Psoas muscle (tissue), 8 donors: Measurements from ENCODE around the gene DMKN. TPM values are rescaled to one million over a fixed set of nuclear protein-coding genes. Genes with fewer than 3 reads are reported as not detected.

Experiments used
- ATAC-seq, 4 donors: fragments of 200-7000 bp; cut with Tn5 transposase; one replicate each; pipeline ENCODE4 v1.9.1; 2020; ENCODE audit warnings: moderate library complexity in 3 of 4, mild to moderate bottlenecking in 2 of 4
- DNase-seq, 2 donors: peaks; one replicate each; pipeline ENCODE4 v3.0.0-alpha.2; 2020
- H3K27ac ChIP-seq: fragments of 200-600 bp; one replicate; pipeline ENCODE4 v1.8.0; 2022
- H3K27me3 ChIP-seq, 3 donors: fragments of 200-600 bp in 1 of 3; one replicate each; pipeline versions ENCODE4 v1.6.1 to v1.8.0; 2013 to 2022; ENCODE audit warnings: low read length in 2 of 3, mild to moderate bottlenecking in 2 of 3, moderate library complexity in 1 of 3; ENCODE audit not compliant: insufficient read depth in 3 of 3
- H3K36me3 ChIP-seq, 2 donors: fragments of 200-600 bp in 1 of 2; one replicate each; pipeline versions ENCODE4 v1.6.1 to v1.8.0; 2013 to 2022; ENCODE audit warnings: low read depth in 1 of 2, mild to moderate bottlenecking in 1 of 2, moderate library complexity in 1 of 2; ENCODE audit not compliant: insufficient read depth in 1 of 2
- H3K4me1 ChIP-seq: fragments of 200-600 bp; one replicate; pipeline ENCODE4 v1.8.0; 2022
- H3K4me3 ChIP-seq: fragments of 200-600 bp; one replicate; pipeline ENCODE4 v1.8.0; 2022; ENCODE audit warnings: mild to moderate bottlenecking
- H3K9me3 ChIP-seq: fragments of 200-600 bp; one replicate; pipeline ENCODE4 v1.8.0; 2022
- WGBS, 3 donors: extraction: QIAGEN DNeasy Blood & Tissue Kit; methylation state at CpG; one replicate each; pipeline versions ENCODE4 v1.1.6 to v1.1.7; 2013; 5-methylcytosine and 5-hydroxymethylcytosine counted together
- intact Hi-C, 2 donors: fragments of 100-400 bp; cut with DNase I; formaldehyde crosslinking; loops; one replicate each; pipeline versions ENCODE4 v1.11.0 to v1.14.2; 2022
- polyA plus RNA-seq, 3 donors: library from polyadenylated mRNA; stranded (reverse); fragments of 200-250 nt; gene quantifications; one replicate each; pipeline ENCODE4 v1.2.3, GENCODE V29; 2013
- total RNA-seq, 4 donors: library from RNA; stranded (reverse); fragmentation: NEBNext Ultra II Directional in 2 of 4; extraction: Animal tissue kit (Norgen Biotek cat#: 25700) in 2 of 4; gene quantifications; one replicate each; pipeline versions ENCODE4 v1.2.1 to v1.2.4, GENCODE V29; 2021 to 2023
- TF ChIP-seq, protein P1 (sequence below): fragments of 200-600 bp; IDR thresholded peaks from one replicate; pipeline ENCODE4 v1.8.0; 2022; ENCODE audit warnings: antibody characterized with exemption
- donor health status: healthy with polysubstance abuse.
- donor health status: DM: no; HTN: no; CAD: no; lungs with moderate emphysema.
- donor health status: Bipolar disorder and iron deficiency.
- donor health status: healthy.
- donor health status: DM: yes; HTN: yes; CAD: no.
- donor health status: DM: no; HTN: no; CAD: no.
- donor health status: DM: no; HTN: no; CAD: no.
- donor health status: DM: yes; HTN: yes; CAD: no.

Gene DMKN
- total and polyA plus RNA-seq, 7 donors = 0.21 to 0.77 (median 0.54) TPM; not detected in 1

DNA sequence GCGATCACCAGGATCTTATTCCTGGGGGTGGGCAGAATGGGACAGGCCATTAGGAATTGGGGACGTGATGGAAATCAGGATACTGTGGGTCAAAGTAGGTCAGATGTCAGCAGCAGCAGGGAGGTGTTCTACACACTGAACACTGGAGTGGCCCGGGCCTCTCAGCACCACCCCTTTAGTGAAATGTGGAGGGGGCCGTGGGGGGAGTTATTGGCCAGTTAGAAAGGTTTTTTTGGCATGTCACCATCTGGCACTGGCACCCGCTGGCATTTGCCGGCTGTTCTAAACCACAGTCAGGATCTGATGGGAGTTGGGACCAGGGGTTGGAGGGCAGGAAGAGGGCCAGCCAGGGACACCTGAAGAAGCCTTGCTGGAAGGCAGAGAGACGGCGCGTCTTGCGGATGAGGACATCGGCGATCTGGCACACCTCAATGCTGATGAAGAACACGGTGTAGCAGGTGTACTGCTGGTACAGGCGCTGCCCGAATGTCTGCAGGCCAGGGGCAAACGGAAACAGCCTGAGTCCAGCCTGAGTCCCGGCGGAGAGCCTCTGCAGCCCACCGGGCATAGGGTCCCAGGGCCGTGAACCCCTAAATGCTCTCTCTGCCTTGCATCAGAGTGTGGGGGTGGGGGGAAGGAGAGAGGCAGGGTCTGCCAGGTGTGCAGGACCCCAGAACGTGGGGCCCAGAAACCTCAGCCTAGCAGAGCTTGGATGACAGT lies 37.8 kb upstream of the DMKN start:
- peaks cover 0 to 19% of the 10 kb centered on the region in 2 donors for H3K36me3 ChIP-seq
- WGBS, 3 donors = 72 to 79% (median 74%) methylated on average over 21 of the region's 21 CpGs
- H3K9me3 ChIP-seq = no peaks in the 10 kb centered on the region
- H3K27ac ChIP-seq = no peak overlapping the region
- no peak for DNase-seq
- H3K4me3 ChIP-seq = no peak overlapping the region
- TF ChIP-seq, protein P1, sequence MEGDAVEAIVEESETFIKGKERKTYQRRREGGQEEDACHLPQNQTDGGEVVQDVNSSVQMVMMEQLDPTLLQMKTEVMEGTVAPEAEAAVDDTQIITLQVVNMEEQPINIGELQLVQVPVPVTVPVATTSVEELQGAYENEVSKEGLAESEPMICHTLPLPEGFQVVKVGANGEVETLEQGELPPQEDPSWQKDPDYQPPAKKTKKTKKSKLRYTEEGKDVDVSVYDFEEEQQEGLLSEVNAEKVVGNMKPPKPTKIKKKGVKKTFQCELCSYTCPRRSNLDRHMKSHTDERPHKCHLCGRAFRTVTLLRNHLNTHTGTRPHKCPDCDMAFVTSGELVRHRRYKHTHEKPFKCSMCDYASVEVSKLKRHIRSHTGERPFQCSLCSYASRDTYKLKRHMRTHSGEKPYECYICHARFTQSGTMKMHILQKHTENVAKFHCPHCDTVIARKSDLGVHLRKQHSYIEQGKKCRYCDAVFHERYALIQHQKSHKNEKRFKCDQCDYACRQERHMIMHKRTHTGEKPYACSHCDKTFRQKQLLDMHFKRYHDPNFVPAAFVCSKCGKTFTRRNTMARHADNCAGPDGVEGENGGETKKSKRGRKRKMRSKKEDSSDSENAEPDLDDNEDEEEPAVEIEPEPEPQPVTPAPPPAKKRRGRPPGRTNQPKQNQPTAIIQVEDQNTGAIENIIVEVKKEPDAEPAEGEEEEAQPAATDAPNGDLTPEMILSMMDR = no peak
- ATAC-seq = no peak
- intact Hi-C loops = loop anchor here in 1 of 2 donors (2.0 kb wide), 1 partner anchor 54 kb away; no protein-coding TSS in a partner anchor
- peaks cover 14% of the 10 kb centered on the region for H3K4me1 ChIP-seq
- H3K27me3 ChIP-seq = no peaks in the 10 kb centered on the region

DNA sequence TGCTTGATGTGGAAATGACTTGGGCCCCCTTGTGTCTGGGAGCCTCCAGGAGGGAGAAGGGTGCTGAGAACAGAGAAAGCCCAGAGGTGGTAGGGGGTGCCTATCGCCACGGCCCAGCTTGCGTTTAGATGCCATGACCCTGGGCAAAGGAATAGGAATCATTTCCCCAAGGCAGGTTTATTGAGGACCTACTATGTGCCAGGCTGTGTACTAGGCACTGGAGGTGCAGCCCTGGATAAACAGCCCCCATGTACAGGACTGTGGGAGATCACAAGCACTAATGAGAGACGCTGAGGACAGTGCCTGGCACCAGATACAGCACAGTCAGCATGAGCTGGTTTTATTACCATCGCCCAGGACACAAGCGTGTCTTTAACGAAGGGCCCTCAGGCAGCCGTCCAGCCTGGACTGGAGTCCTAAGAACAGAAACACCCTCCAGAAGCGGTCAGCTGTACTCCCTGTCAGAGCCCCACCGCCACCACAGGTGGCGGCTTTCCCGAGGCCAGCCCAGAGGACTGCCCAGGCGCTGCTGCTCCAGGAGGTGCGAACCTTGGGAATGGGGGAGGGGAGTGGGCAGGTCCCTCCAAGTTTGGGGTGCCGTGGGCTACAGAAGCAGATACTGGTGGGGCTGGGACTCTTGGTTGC lies 36.6 kb upstream of the DMKN start:
- Histone ChIP-seq H3K4me3 (no peak overlapping the region), H3K27me3 (no peaks in the 10 kb centered on the region), H3K36me3 (peaks cover 0 to 19% of the 10 kb centered on the region in 2 donors), H3K4me1 (peaks cover 18% of the 10 kb centered on the region), H3K9me3 (no peaks in the 10 kb centered on the region), H3K27ac (no peak overlapping the region)
- DNase-seq (no peak), ATAC-seq (no peak)
- WGBS, 3 donors = 58 to 81% (median 65%) methylated on average over 15 of the region's 15 CpGs
- intact Hi-C loops = loop anchor here (1.0 to 10.0 kb wide), 5 partner anchors 55 to 385 kb away; partner anchors contain the start of genes COX6B1 (in 1 of the 2), KMT2B (in 1 of the 2) and LRFN3 (in 1 of the 2)
- TF ChIP-seq, protein P1 = no peak

DNA sequence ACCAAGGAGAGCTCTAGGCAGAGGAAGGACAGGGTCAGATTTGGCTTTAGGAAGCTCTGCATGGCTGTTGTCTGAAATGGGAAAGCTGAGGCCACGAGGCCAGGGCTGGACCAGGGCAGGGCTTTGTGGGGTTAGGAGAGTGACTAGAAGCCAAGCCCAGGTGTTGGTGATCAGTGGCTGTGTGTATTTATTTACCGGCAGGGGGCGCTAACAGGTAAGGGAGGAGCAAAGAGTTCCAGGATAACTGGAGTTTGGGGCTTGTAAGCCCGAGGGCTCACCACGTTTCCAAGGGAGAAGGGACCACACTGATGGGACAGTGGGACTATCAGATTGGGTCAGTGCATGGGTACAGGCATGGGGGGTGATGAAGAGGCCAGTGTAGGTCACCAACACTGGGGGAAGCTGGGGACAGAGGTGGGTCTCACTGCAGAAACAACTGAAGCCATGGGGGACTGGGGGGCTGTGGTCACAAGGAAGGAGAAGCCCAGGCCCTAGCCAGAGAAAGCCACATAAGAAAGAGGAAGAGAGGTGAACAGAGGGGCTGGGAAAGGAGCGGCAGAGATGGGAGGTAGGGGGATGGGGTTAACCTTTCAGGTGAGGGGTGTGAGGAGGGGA lies 35.8 kb upstream of the DMKN start:
- DNase-seq = no peak
- H3K36me3 ChIP-seq = peaks cover 0 to 19% of the 10 kb centered on the region in 2 donors
- WGBS, 3 donors = 18 to 23% (median 21%) methylated on average over 6 of the region's 6 CpGs
- peak in 3 of 4 donors; percentile 27 to 39 (median 29) for ATAC-seq
- TF ChIP-seq, protein P1 = peak; percentile 68
- no peak overlapping the region for H3K27ac ChIP-seq
- no peak overlapping the region for H3K4me3 ChIP-seq
- no peaks in the 10 kb centered on the region for H3K27me3 ChIP-seq
- intact Hi-C loops = loop anchor here (1.0 to 10.0 kb wide), 4 partner anchors 98 to 386 kb away; partner anchors contain the start of genes COX6B1 (in 1 of the 2), KMT2B (in 1 of the 2) and LRFN3 (in 1 of the 2)
- peaks cover 23% of the 10 kb centered on the region for H3K4me1 ChIP-seq
- no peaks in the 10 kb centered on the region for H3K9me3 ChIP-seq

DNA sequence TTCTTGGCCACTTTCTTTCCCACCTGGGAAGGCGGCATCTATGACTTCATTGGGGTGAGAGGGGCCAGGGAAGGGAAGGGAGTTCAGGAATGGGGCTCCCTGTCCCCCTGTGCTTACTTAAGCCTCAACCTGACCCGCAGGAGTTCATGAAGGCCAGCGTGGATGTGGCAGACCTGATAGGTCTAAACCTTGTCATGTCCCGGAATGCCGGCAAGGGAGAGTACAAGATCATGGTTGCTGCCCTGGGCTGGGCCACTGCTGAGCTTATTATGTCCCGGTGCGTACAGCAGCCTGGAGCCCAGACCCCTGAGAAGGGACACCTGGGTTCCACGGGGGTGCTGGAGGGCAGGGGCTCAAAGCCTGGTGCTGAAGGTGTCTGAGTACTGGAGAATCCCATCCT lies 33.1 kb upstream of the DMKN start:
- Histone ChIP-seq H3K27ac (peak overlapping the region; percentile 90), H3K27me3 (no peaks in the 10 kb centered on the region), H3K9me3 (no peaks in the 10 kb centered on the region), H3K36me3 (peaks cover 0 to 19% of the 10 kb centered on the region in 2 donors), H3K4me3 (peak overlapping the region; percentile 79), H3K4me1 (peaks cover 27% of the 10 kb centered on the region)
- no peak for DNase-seq
- no peak for ATAC-seq
- TF ChIP-seq, protein P1 = no peak
- intact Hi-C loops = loop anchor here (5.0 to 10.0 kb wide), 3 partner anchors 101 to 388 kb away; partner anchors contain the start of genes COX6B1 (in 1 of the 2), KMT2B (in 1 of the 2) and LRFN3 (in 1 of the 2)
- WGBS, 3 donors = 83 to 90% (median 87%) methylated on average over 8 of the region's 8 CpGs
